Amniotic epithelial cell (primary cell): ENCODE data around the gene PTCD2.

Experiments
- DNase-seq: peaks from one replicate; pipeline ENCODE4 v3.0.0-alpha.2; 2010; ENCODE audit warnings: low read depth

The PTCD2 gene, protein sequence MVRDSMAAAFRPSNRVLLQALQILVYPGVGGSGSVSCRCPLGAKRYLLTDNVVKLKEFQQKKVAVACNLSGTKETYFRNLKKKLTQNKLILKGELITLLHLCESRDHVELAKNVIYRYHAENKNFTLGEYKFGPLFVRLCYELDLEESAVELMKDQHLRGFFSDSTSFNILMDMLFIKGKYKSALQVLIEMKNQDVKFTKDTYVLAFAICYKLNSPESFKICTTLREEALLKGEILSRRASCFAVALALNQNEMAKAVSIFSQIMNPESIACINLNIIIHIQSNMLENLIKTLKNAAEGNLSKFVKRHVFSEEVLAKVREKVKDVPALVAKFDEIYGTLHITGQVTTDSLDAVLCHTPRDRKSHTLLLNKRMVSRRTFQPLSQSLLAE

DNA sequence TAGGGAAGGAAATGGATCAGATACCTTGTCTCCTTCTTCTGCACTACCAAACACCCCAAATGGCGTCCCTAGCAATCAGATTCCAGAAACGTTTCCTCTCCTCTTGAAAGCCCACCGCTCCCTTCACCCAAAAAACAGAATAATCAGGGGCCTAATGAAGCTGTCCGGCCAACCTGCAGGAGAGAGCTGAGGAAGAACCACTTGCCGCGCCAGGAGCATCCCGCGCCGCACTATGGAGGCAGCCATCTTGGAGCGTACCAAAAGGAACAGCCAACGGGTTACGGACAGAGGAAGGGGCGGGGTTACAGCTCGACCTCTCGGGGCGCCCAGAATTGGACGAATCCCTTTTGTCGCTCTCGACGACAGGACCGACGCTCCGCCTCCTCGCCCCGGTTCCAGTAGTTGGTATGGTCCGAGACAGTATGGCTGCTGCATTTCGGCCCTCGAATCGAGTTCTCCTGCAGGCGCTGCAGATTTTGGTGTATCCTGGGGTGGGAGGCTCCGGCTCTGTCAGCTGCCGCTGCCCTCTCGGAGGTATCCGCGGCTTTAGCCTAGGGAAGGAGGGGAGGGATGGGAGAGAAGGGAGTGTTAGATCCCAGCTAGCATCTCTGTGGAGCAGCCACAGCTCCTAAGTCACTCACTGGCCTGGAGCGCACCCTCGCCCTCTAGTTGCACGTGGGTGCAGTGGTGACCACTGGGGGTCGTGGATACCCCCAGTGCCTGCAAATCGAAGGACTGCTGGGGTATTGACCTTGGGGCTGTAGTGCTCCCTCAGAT lies at the start of gene PTCD2, which contains the start of gene MRPS27:
PTCD2 (plus strand) TSS at position 398 of the 777 bp plus-strand sequence; CDS start at position 408, 10 bp downstream.
MRPS27 (minus strand) TSS at position 265 of the 777 bp plus-strand sequence; CDS start at position 246, 19 bp downstream.
- DNase-seq: peak; percentile 99

DNA sequence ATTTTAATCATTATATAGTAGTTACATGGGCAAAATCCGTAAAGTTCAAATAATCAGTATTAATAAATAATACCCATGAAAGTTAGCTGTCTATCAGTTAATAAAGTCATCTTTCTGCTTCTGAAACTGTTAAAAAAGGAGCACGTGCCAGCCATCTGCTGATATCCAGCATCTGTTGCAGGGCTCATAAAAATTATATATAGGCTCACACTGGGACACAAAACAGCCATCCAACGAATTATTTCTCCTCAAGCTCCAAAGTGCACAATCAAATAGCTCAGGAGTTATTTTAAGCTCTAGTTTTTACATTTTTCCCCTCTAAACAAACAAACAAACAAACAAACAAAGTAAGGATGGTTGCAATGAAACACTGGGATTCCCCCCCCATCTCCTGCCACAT lies 48.5 kb upstream of the PTCD2 start:
- no peak for DNase-seq

DNA sequence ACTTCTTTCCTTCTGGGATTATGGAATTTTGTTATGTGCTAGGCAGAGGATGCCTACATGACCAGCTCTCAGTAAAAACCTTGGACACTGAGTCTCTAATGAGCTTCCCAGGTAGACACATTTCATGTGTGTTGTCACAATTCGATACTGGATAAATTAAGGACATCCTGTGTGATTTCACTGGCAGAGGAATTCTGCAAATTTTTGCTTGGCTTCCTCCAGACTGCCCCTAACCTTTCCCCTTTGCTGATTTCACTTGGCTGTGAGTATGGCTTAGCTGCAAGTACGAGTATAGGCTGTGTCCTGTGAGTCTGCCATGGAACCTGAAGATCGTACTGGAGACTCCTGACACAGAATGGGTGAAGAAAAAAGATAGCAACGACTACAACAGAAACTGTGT lies 47.8 kb upstream of the PTCD2 start:
- no peak for DNase-seq

DNA sequence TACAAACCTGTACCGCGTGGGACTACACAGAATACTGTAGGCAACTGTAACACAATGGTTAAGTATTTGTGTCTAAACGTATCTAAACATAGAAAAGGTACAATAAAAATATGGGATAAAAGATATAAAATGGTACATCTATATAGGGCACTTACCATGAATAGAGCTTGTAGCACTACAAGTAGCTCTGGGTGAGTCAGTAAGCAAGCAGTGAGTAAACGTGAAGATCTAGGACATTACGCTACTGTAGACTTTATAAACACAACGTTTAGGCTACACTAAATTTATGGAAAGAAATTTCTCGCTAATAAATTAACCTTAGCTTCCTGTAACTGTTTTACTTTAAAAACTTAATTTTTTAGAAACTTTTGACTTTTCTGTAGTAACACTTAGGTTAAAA lies 46.6 kb upstream of the PTCD2 start:
- peak; percentile 53 for DNase-seq

DNA sequence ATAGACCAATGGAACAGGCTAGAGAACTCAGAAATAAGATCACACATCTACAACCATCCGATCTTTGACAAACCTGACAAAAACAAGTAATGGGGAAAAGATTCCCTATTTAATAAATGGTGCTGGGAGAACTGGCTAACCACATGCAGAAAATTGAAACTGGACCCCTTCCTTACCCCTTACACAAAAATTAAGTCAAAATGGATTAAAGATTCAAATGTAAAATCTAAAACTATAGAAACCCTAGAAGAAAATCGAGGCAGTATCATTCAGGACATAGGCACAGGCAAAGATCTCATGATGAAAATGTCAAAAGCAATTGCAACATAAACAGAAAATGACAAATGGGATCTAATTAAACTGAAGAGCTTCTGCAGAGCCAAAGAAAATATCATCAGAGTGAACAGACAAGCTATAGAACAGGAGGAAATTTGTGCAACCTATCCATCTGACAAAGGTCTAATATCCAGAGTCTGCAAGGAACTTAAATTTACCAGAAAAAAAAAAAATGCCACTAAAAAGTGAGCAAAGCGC lies 43.9 kb upstream of the PTCD2 start:
- no peak for DNase-seq

DNA sequence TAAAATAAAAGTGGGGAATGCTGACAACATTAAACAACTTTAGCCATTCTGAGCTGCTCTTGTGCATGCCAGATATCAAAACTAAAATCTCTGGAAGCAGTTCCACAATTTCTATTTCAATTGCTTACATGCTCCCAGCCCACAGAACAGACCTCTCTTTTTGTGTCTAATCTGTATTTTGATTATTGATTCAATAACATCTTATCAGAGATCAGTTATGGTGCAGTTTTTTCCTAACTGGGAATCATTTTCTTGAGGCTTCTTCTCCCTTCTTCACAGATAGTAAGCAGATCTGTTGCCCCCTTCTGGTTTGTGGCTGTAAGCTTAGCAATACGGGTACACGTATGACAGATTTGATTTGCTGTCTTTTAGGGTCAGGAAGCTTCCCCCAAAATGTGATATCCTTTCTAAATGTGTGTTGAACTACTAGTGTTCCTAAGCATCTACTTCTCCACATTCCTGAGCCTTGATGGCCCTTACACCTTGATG lies 39.5 kb upstream of the PTCD2 start:
- DNase-seq: peak; percentile 71

DNA sequence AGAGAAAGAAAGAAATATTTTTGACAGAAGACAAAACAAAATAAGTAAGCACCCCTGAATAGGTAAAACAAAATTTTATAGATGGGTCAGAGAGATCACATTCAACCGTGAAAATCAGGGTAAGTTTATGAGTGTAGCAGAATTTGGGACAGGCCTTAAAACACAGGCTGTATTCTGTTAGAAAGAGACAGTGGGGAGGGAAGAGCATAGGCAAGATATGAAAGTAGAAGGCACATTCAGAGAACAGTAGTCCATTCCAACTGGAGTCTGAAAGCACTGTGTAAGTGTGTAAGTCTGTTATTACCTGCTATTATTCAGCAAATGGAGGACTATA lies 38.8 kb upstream of the PTCD2 start:
- no peak for DNase-seq

DNA sequence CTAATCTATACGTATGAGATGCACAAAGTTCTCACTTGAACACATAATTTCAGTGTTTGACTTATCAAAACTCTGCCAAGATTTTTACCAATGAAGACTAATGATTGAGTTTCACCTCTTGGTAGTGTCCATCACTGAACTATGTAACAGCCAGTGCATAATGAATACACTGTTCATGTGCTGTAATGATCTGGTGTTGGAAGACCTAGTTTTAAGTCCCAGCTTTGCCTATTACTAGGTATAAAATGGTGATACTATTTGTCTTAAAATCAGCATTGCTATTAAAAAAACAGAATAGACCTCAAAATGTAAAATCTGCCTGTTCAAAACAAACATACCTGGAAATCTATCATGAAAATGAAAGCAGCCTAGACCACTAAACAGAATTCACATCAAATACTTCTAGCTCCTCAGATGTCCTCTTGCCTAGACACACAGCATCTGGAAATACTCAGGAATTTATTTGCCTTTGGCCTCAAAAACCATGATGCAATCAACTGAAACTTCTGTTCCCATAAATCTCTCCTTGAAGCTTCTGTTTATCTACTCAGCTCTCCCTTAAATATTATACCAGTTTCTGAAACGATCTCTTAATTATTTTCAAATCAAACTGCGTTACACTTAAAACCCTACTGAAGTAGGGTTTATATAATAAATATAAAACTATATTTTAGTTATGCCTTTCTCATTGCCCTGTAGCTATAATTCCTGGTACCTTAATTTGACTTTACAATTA lies 38.2 kb upstream of the PTCD2 start:
- DNase-seq: peak; percentile 97

DNA sequence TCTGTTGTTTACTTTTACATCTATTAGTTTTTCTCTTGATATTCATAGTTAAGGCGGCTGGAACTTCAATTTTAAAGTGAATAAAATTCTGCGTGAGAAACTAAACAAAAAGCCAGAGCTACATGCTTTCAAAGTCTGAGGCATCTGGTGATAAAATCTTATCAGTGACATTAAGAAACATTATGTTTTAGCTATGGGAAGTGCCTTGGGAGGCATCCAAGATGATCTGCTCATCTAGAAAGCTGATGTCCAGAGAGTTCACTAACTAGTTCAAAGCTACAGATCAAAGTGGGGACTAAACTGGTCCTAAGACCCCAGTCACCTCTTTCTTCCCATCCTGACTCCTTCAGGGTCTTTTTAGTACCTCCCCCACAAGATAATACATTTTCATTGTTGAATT lies 37.3 kb upstream of the PTCD2 start:
- peak; percentile 93 for DNase-seq

DNA sequence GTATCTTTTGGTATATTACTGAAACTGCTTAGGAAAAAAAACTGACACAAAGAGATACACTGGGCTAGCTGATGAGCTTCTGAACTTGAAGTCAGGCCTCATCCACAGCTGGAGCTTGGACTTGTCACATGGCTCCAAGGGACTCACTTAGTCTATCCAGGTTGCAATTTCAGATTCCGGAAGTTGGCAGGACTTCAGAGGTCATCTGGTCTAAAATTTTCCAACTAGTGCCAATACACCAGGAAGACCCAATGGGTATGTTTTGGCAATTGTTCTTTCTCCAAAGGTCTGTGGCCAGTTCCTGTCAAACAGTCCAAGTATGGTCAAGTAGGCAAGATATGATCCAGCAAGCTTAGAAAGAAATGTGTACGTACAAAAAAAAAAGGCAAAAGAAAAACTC lies 36.8 kb upstream of the PTCD2 start:
- peak; percentile 34 for DNase-seq

DNA sequence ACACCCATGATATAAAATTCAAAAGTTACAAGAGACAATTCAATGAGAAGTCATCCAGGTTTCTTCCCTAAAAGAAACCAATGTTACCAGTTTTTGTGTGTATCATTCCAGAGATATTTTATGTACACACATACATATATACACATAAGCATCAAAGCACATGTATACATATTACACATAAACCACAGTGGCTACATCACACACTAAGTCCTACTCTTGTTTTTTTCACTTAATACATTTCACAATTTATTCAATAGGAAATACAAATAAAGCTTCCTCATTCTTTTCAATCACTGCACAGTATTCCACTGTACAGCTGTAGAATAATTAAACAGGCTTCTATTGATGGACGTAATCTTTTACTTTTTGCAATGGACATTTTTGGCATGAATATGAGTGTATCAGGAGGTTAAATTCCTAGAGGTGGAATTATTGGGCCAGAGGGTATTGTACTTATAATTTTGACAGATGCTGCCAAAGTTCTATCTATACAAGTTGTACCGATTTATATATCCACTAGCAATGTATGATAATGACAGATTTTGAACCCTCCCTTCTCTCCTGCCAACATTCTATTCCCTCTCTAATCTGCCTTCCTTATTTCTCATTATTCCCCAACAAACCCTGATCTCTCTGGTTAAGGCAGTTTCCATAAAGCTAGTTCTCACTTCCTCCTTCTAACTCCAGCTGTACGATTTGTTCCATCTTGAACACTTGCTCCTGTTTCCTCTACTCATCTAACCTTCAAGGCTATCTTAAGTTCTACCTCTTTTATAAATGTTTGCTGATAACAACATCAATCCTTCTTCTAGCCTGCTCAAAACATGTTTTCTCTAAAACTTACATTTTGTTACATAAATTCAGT lies 35.4 kb upstream of the PTCD2 start:
- DNase-seq: no peak

DNA sequence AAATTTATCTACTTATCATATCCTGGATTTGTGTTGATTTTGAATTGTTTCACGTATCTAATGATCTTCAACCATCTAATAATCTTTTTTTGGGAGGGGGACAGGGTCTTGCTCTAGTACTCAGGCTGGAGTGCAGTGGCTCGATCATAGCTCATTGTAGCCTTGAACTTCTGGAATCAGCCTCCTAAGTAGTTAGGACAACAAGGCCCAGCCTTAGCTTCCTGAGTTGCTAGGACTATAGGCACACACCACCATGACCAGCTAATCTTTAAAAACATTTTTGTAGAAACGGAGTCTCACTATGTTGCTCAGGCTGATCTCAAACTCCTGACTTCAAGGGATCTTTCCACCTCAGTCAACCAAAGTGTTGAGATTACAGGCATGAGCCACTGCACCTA lies 34.8 kb upstream of the PTCD2 start:
- no peak for DNase-seq

DNA sequence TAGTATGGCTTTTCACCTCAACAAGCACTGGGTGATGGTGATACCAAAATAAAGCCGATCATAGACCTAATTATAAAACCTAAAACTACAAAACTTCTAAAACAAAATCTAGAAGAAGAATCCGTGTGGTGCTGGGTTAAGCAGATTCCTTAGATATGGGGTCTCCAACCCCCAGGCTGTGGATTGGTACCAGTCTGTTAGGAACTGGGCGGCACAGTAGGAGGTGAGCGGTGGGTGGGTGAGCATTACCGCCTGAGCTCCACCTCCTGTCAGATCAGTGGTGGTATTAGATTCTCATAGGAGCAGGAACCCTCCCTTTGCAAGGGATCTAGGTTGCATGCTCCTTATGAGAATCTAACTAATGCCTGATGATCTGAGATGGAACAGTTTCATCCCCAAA lies 33.4 kb upstream of the PTCD2 start:
- no peak for DNase-seq

DNA sequence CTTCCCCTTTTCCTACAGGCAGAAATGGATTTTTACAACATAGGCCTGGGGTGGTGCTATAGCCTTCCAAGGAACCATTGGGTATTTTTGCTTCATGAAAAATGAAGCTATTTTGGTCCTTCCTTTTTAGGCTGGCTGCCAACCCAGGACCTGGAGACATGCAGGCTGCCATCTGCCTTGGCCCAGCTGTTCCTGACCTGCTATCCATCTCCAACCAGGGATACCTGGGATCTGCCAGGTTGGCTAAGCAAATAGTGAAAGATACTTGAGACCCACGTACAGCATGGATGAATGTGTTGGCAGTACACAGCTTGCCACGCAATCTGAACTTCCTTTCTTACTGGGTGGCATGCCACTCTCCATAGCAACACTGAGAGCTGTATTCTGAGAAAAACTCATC lies 31.2 kb upstream of the PTCD2 start:
- no peak for DNase-seq

DNA sequence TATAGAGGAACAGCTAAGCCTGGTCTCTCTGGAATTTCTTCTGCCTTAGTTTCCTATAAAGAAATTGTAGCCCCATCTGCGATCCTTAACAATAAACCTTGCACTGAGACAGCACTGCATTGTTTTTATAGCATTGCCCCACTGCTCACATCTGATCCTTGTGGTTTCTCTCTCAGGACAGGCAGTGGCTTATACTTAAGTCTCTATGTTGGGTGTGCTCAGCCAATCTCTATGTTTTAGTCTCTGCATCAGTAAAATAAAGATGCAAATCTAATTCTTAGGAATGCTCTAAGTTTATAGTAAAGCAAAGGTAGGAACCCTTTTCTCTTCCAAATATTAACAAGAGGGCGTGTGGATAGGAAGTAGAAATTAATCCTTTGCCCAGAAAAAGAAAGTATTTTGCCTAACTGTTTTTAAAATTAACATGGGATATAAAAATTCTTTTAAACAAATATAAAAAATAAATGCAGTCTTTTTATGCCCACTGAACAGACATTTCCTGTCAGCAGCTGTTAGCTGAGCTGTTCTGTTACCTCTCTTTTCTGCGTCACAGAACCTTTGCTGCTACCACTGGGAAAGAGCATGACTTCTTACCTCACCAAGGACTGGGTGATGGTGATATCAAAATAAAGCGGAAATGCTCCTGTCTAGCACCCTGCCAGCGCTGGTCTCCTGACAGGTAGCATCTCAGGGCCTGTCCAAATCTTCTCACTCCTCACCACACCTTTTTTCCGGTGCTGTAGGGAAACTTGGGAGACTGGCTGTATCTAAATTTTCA lies 29.6 kb upstream of the PTCD2 start:
- DNase-seq: peak; percentile 59

DNA sequence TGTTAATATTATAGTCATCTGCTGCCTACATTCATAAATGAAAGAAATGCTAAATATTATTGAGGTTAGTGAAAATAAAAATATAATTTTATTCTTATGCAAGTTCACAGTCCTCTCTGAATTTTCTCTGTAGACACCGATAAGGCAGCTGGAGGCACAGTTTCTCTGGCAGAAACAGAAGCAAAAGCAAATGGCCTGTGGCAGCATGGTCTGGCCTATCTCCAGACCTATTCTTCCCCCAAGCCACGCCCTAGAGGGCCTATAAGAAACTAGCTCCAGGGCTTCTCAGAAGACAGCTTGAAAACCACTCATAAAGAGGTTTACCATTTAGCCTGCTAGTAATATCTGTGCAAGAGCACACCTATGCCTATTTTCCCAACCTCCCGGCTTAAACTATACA lies 28.6 kb upstream of the PTCD2 start:
- DNase-seq: no peak

DNA sequence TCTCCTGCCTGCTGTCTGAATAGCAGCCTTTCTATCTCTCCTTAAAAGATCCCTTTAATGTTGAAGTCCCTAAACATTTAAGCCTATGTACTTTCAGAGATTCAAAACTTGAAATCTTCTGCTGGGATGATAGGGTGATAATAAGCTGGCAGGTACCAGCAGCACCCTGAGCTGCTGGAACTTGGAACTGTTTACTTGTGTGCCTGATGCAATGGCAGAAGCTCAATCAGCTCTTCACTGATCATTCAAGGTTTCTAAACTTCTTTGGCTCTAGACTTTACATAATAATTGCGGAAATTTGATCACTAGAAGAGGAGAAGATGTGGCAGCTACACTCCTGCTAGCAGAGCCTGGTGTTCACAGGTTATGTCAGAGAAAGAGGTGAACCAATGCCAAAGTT lies 27.8 kb upstream of the PTCD2 start:
- DNase-seq: no peak

DNA sequence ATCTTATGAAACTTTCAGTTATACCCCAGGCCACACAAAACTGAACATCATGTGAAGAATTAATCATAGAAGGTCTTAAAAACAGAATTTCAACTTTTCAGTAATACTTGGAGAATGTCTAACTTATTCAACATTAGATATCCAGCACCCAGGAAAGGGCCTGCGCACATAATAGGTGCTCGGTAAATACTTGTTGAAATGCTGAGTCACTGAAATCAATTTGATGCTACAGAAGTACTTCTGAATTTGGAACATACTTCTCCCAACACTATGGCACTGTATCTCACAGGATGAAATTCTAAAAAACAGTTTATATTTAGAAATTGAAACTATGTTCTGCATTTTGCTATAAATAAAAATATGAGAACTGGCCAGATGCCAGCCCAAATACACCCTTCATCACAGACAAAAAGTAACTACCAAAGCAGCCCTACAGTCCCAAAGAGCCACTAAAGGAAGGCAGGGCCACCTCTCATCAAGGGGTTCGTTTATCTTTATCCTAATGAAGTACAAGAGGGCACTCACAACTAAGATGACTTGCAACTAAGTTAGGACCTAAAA lies 26.6 kb upstream of the PTCD2 start:
- DNase-seq: no peak

DNA sequence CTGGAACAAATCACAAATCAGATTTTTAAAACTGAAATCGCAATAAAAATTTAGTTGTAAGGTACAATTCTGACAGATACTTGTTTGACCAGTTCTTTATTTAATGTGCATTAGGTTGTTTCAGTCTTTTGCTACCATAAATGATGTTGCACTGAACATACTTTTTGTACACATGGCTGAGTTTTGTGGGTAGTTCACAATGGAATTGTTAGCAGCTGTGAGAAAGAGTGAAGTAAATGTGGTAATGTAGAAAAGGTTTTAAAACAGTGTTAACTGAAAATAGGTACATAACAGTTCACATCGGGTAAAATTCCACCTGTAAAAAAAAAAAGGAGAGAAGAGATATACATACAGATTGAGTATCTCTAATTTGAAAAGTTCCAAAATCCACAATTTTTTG lies 25.7 kb upstream of the PTCD2 start:
- DNase-seq: no peak

DNA sequence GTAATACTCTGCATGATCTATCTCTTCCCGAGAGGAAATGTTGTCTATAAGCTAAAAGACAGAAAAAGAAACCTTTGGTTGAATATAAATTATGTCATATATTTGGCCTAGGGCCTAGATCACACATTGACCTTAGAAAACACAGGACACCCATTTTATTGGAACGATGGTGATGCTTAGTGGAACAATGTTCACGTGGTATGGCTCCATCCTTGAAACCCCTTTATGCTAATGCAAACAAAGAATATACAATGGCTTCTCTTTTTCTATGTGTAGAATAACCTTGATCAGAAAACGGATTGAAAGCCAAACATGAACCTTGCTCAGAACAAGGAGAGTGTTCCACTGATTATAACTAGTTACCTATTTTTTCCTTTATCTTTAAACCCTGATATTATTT lies 24.6 kb upstream of the PTCD2 start:
- DNase-seq: no peak
